WTC11 (cell line): ENCODE measurements around the gene HS3ST3A1. TPM values are rescaled to one million over a fixed set of nuclear protein-coding genes. Genes with fewer than 3 reads are reported as not detected.

ENCODE experiments used
- ATAC-seq: fragments of 200-7000 bp; cut with Tn5 transposase; 2 replicates; pipeline ENCODE4 v1.10.0; 2021; ENCODE audit warnings: mild to moderate bottlenecking, moderate library complexity
- CTCF ChIA-PET: fragments of 300-600 bp; sonication (Branson Sonifier 250); formaldehyde crosslinking; loops from one replicate; lab custom pipeline; 2021; ENCODE audit warnings: antibody characterized with exemption; lab: Charles Lee
- POLR2A ChIA-PET: fragments of 350-600 bp; sonication (Branson Sonifier 250); formaldehyde crosslinking; loops from one replicate; lab custom pipeline; 2021; ENCODE audit warnings: antibody characterized with exemption; lab: Charles Lee
- DNase-seq: peaks from one replicate; pipeline ENCODE4 v3.0.0; 2021; ENCODE audit warnings: low spot score
- H3K27ac Mint-ChIP-seq: 2 replicates; pipeline ENCODE4 v1.8.0; 2021; ENCODE audit warnings: mixed read lengths
- H3K27me3 Mint-ChIP-seq: 2 replicates; pipeline ENCODE4 v1.8.0; 2021; ENCODE audit warnings: low read depth, mild to moderate bottlenecking, moderate library complexity, mixed read lengths
- H3K36me3 Mint-ChIP-seq: 2 replicates; pipeline ENCODE4 v1.8.0; 2021; ENCODE audit warnings: mixed read lengths
- H3K4me1 Mint-ChIP-seq: 2 replicates; pipeline ENCODE4 v1.8.0; 2022; ENCODE audit warnings: mixed read lengths
- H3K4me3 Mint-ChIP-seq: 2 replicates; pipeline ENCODE4 v1.8.0; 2021; ENCODE audit warnings: mild to moderate bottlenecking, moderate library complexity, mixed read lengths
- H3K9me3 Mint-ChIP-seq: 2 replicates; pipeline ENCODE4 v1.8.0; 2021; ENCODE audit warnings: mixed read lengths
- ETV6 ChIP-seq: sonication (generic); formaldehyde crosslinking; IDR thresholded peaks from 2 replicates; pipeline ENCODE4 v1.8.1; 2022; ENCODE audit warnings: mild to moderate bottlenecking, missing genetic modification reagents
- FOXP1 ChIP-seq: sonication (generic); formaldehyde crosslinking; IDR thresholded peaks from 2 replicates; pipeline ENCODE4 v1.8.0; 2022; ENCODE audit warnings: missing genetic modification reagents, mild to moderate bottlenecking, moderate library complexity, borderline replicate concordance
- GRHL2 ChIP-seq: fragments of 250-450 bp; sonication (Bioruptor Pico); IDR thresholded peaks from 2 replicates; pipeline ENCODE4 v1.8.0; 2022; ENCODE audit warnings: mild to moderate bottlenecking, moderate library complexity; ENCODE audit not compliant: insufficient replicate concordance, severe bottlenecking
- HMGA2 ChIP-seq: fragments of 250-450 bp; sonication (Bioruptor Pico); IDR thresholded peaks from 2 replicates; pipeline ENCODE4 v1.4.0; 2021; ENCODE audit warnings: mild to moderate bottlenecking, moderate library complexity
- MYBL2 ChIP-seq: sonication (generic); formaldehyde crosslinking; IDR thresholded peaks from 2 replicates; pipeline ENCODE4 v1.8.1; 2023; ENCODE audit warnings: mild to moderate bottlenecking, moderate library complexity, missing genetic modification reagents
- NFYB ChIP-seq: sonication (generic); formaldehyde crosslinking; conservative IDR thresholded peaks from 2 replicates; pipeline ENCODE4 v1.8.0; 2022; ENCODE audit warnings: low read depth, missing genetic modification reagents
- NR2C2 ChIP-seq: sonication (generic); formaldehyde crosslinking; IDR thresholded peaks from 2 replicates; pipeline ENCODE4 v1.8.0; 2022; ENCODE audit warnings: mild to moderate bottlenecking, missing genetic modification reagents
- NR3C1 ChIP-seq: sonication (generic); formaldehyde crosslinking; conservative IDR thresholded peaks from 2 replicates; pipeline ENCODE4 v1.8.1; 2023; ENCODE audit warnings: low read depth, mild to moderate bottlenecking, missing genetic modification reagents
- total RNA-seq: library from RNA; stranded (reverse); gene quantifications from 3 replicates; pipeline ENCODE4 v1.2.3, GENCODE V29; 2021
- TF ChIP-seq, protein P1 (sequence below): sonication (generic); formaldehyde crosslinking; IDR thresholded peaks from 2 replicates; pipeline ENCODE4 v1.8.0; 2023; ENCODE audit warnings: missing genetic modification reagents, mild to moderate bottlenecking, borderline replicate concordance
- TF ChIP-seq, protein P2 (sequence below): fragments of 250-450 bp; sonication (Bioruptor Pico); IDR thresholded peaks from 2 replicates; pipeline ENCODE4 v2.1.2; 2022; ENCODE audit warnings: mild to moderate bottlenecking, moderate library complexity
- TF ChIP-seq, protein P3 (sequence below): sonication (generic); formaldehyde crosslinking; IDR thresholded peaks from 2 replicates; pipeline ENCODE4 v1.8.1; 2022; ENCODE audit warnings: low read depth, mild to moderate bottlenecking, moderate library complexity, missing genetic modification reagents, borderline replicate concordance
- TF ChIP-seq, protein P4 (sequence below): sonication (generic); formaldehyde crosslinking; IDR thresholded peaks from 2 replicates; pipeline ENCODE4 v1.8.1; 2023; ENCODE audit warnings: mild to moderate bottlenecking, missing genetic modification reagents
- TF ChIP-seq, protein P5 (sequence below): sonication (generic); formaldehyde crosslinking; IDR thresholded peaks from 2 replicates; pipeline ENCODE4 v1.8.0; 2022; ENCODE audit warnings: mild to moderate bottlenecking, missing genetic modification reagents

The HS3ST3A1 gene
- total RNA-seq, 1 experiment from 2014 or later, result 9.7 TPM

DNA sequence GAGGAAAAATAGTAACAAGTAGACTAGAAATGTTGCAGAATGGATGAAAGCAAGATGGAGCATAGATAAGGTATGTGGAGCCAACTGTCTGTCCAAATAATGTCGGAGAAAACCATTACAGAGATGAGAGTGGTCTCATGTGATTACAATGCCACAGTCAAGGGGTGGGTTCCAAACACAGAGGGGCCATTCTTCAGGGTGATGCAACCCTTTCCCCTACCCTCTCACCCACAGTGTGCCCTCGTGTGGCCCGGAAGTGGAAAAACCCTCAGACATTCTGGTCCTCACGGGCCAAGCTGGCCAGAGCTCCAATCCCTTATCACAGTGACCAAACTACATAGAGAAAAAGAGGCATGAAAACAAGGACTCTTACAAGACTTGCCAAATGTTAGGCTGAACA, 17.7 kb upstream of the HS3ST3A1 start (continued):
- no peak for TF ChIP-seq NFYB (CRISPR knock-in tag)

DNA sequence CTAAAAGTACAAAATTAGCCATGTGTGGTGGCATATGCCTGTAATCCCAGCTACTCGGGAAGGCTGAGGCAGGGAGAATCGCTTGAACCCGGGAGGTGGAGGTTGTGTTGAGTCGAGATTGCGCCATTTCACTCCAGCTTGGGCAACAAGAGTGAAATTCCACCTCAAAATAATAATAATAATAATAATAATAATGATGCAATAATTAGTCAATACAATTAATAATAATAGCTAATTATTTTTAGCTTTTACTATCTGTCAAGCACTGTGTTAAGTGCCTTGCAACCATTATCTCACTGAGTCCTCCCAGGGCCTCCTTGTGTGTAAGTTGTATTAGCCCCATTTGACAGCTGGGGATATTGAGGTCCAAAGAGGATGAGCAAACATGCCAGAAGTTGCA, 14.3 kb upstream of the HS3ST3A1 start:
- ATAC-seq, result no peak
- H3K4me1 Mint-ChIP-seq, result no peaks in the 10 kb centered on the region
- peaks cover 14% of the 10 kb centered on the region for H3K9me3 Mint-ChIP-seq
- POLR2A ChIA-PET, result no interaction called here
- no peak overlapping the region for H3K27ac Mint-ChIP-seq
- H3K27me3 Mint-ChIP-seq, result no peaks in the 10 kb centered on the region
- no peak overlapping the region for H3K4me3 Mint-ChIP-seq
- H3K36me3 Mint-ChIP-seq, result no peaks in the 10 kb centered on the region
- CTCF ChIA-PET, result no interaction called here
- no peak for DNase-seq
- no peak for TF ChIP-seq NR2C2
- peak; percentile 45; the same call in 1 of the 2 replicates for TF ChIP-seq HMGA2 (CRISPR knock-in tag)

DNA sequence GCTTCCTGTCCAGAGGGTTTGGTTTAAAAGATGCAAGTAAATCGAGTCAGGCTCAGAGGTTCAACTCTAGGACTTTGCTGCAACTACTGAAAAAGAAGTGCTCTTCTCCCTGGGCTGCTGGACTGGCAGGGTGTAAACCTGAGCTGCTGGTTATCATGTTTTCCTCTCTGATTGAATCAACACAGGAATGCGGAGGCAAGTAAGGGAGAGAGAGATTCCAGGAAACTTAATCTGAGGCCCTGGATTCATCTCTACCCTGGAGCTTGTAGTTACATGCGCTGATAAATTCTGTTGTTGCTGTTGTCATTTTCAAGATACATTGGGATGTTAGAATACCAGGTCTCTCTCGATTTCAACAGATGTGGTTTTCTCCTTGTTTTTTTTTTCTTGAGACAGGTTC, 8.2 kb upstream of the HS3ST3A1 start:
- CTCF ChIA-PET, result no interaction called here
- Mint-ChIP-seq H3K9me3 (peaks cover 12% of the 10 kb centered on the region), H3K27me3 (no peaks in the 10 kb centered on the region), H3K4me1 (no peaks in the 10 kb centered on the region), H3K27ac (no peak overlapping the region), H3K36me3 (no peaks in the 10 kb centered on the region), H3K4me3 (no peak overlapping the region)
- no peak for DNase-seq
- TF ChIP-seq GRHL2 (CRISPR knock-in tag) (no peak), FOXP1 (CRISPR knock-in tag) (no peak), MYBL2 (CRISPR knock-in tag) (no peak)
- TF ChIP-seq, protein P1, sequence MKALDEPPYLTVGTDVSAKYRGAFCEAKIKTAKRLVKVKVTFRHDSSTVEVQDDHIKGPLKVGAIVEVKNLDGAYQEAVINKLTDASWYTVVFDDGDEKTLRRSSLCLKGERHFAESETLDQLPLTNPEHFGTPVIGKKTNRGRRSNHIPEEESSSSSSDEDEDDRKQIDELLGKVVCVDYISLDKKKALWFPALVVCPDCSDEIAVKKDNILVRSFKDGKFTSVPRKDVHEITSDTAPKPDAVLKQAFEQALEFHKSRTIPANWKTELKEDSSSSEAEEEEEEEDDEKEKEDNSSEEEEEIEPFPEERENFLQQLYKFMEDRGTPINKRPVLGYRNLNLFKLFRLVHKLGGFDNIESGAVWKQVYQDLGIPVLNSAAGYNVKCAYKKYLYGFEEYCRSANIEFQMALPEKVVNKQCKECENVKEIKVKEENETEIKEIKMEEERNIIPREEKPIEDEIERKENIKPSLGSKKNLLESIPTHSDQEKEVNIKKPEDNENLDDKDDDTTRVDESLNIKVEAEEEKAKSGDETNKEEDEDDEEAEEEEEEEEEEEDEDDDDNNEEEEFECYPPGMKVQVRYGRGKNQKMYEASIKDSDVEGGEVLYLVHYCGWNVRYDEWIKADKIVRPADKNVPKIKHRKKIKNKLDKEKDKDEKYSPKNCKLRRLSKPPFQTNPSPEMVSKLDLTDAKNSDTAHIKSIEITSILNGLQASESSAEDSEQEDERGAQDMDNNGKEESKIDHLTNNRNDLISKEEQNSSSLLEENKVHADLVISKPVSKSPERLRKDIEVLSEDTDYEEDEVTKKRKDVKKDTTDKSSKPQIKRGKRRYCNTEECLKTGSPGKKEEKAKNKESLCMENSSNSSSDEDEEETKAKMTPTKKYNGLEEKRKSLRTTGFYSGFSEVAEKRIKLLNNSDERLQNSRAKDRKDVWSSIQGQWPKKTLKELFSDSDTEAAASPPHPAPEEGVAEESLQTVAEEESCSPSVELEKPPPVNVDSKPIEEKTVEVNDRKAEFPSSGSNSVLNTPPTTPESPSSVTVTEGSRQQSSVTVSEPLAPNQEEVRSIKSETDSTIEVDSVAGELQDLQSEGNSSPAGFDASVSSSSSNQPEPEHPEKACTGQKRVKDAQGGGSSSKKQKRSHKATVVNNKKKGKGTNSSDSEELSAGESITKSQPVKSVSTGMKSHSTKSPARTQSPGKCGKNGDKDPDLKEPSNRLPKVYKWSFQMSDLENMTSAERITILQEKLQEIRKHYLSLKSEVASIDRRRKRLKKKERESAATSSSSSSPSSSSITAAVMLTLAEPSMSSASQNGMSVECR (CRISPR knock-in tag), result no peak
- TF ChIP-seq, protein P2, sequence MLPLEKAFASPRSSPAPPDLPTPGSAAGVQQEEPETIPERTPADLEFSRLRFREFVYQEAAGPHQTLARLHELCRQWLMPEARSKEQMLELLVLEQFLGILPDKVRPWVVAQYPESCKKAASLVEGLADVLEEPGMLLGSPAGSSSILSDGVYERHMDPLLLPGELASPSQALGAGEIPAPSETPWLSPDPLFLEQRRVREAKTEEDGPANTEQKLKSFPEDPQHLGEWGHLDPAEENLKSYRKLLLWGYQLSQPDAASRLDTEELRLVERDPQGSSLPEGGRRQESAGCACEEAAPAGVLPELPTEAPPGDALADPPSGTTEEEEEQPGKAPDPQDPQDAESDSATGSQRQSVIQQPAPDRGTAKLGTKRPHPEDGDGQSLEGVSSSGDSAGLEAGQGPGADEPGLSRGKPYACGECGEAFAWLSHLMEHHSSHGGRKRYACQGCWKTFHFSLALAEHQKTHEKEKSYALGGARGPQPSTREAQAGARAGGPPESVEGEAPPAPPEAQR (CRISPR knock-in tag), result no peak
- POLR2A ChIA-PET, result no interaction called here
- ATAC-seq, result no peak

DNA sequence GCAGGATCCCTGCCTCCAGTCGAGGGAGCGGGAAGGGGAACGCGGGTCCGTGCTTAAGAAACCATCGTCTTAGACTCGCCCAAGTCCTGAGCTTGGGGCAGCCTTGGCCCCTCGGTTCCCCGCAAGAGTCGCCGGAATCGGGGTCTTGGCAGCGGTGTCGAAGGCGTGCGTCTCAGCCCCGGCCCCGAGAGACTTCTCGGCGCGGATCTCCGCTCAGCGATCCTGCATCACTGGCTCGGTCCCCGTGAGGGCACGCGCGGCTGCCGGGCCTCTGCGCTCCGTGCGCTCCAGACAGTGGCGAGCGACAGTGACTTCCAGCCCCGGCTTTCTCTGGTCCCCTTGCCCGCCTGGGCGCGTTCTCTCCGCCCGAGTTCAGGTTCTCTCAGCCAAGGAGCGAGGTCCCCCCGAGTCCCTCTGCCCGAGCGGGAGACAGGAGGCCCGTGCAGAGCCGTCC, 380 bp downstream of the HS3ST3A1 start:
- peak; percentile 6 for ATAC-seq
- Mint-ChIP-seq H3K4me3 (peak overlapping the region; percentile 69), H3K27me3 (peaks cover 20% of the 10 kb centered on the region), H3K4me1 (peaks cover 29% of the 10 kb centered on the region), H3K27ac (no peak overlapping the region), H3K36me3 (no peaks in the 10 kb centered on the region), H3K9me3 (no peaks in the 10 kb centered on the region)
- ChIA-PET POLR2A (interaction anchor here (1.7 kb wide), 1 partner anchor 699 kb away, joined by 4 read pairs; the partner anchor contains the start of gene HS3ST3B1), CTCF (interaction anchor here (1.1 kb wide), 1 partner anchor 699 kb away, joined by 3 read pairs; the partner anchor contains the start of gene HS3ST3B1)
- TF ChIP-seq ETV6 (CRISPR knock-in tag), result no peak
- TF ChIP-seq NR3C1 (CRISPR knock-in tag), result no peak
- TF ChIP-seq, protein P3, sequence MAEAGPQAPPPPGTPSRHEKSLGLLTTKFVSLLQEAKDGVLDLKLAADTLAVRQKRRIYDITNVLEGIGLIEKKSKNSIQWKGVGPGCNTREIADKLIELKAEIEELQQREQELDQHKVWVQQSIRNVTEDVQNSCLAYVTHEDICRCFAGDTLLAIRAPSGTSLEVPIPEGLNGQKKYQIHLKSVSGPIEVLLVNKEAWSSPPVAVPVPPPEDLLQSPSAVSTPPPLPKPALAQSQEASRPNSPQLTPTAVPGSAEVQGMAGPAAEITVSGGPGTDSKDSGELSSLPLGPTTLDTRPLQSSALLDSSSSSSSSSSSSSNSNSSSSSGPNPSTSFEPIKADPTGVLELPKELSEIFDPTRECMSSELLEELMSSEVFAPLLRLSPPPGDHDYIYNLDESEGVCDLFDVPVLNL, result 0 out of 2 replicates have a peak, but pooled peaks have one; percentile 5
- 0 out of 2 replicates have a peak, but pooled peaks have one; percentile 17 for TF ChIP-seq NR2C2
- TF ChIP-seq, protein P4, sequence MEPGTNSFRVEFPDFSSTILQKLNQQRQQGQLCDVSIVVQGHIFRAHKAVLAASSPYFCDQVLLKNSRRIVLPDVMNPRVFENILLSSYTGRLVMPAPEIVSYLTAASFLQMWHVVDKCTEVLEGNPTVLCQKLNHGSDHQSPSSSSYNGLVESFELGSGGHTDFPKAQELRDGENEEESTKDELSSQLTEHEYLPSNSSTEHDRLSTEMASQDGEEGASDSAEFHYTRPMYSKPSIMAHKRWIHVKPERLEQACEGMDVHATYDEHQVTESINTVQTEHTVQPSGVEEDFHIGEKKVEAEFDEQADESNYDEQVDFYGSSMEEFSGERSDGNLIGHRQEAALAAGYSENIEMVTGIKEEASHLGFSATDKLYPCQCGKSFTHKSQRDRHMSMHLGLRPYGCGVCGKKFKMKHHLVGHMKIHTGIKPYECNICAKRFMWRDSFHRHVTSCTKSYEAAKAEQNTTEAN (CRISPR knock-in tag), result peak; percentile 29; the same call in 1 of the 2 replicates
- TF ChIP-seq, protein P5, sequence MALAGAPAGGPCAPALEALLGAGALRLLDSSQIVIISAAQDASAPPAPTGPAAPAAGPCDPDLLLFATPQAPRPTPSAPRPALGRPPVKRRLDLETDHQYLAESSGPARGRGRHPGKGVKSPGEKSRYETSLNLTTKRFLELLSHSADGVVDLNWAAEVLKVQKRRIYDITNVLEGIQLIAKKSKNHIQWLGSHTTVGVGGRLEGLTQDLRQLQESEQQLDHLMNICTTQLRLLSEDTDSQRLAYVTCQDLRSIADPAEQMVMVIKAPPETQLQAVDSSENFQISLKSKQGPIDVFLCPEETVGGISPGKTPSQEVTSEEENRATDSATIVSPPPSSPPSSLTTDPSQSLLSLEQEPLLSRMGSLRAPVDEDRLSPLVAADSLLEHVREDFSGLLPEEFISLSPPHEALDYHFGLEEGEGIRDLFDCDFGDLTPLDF (CRISPR knock-in tag), result 0 out of 2 replicates have a peak, but pooled peaks have one; percentile 15
- peak; percentile 43 for DNase-seq
